Spleen (tissue), 7 donors: ENCODE data around the gene WNT7A.

Experiments used
- CTCF ChIP-seq, 11 experiments: fragments of 200-600 bp in 7 of 11; fragments of 450-650 bp in 4 of 11; sonication (generic) in 4 of 11; IDR thresholded peaks in 8 of 11; conservative IDR thresholded peaks in 3 of 11; 1 replicate in 7 of 11; 2 replicates in 4 of 11; pipeline versions ENCODE4 v1.4.0 to v1.8.0; 2016 to 2021; ENCODE audit warnings: antibody characterized with exemption in 11 of 11, inconsistent platforms in 4 of 11, mild to moderate bottlenecking in 1 of 11
- POLR2A ChIP-seq, 3 donors: fragments of 450-650 bp; IDR thresholded peaks; one replicate each; pipeline ENCODE4 v1.5.1; 2017; ENCODE audit warnings: antibody characterized with exemption in 3 of 3, mild to moderate bottlenecking in 1 of 3
- POLR2AphosphoS5 ChIP-seq, 3 donors: sonication (generic); formaldehyde crosslinking; IDR thresholded peaks; one replicate each; pipeline ENCODE4 v1.5.1; 2017; ENCODE audit warnings: antibody characterized with exemption in 3 of 3
- donor health status: DM: no; HTN: no; CAD: no; lungs with moderate emphysema.
- donor health status: DM: no; HTN: no; CAD: no.
- donor health status: DM: no; HTN: no; CAD: no.

- no peak for TF ChIP-seq POLR2AphosphoS5 (IDR thresholded peaks at IDR 0.05)
- TF ChIP-seq POLR2A (IDR thresholded peaks at IDR 0.05), result no peak
- no peak for TF ChIP-seq CTCF (IDR thresholded peaks at IDR 0.05 in 8 of 11, conservative IDR thresholded peaks at IDR 0.05 in 3 of 11)
Observed at GRCh38 chr3:13860001-13860400, 19.9 kb downstream of the WNT7A start.
